ENCODE results near the gene RBM15B. TPM values are rescaled to one million over a fixed set of nuclear protein-coding genes. Genes with fewer than 3 reads are reported as not detected.

Gene RBM15B
- polyA plus RNA-seq, 1 donor from 2014 or later, result 24.1 TPM

- no peak overlapping the region for H3K27ac ChIP-seq (ENCODE audit: low read length)
Observed at GRCh38 chr3:51354172-51354571, 36.9 kb upstream of the RBM15B start.

More at GRCh38 chr3:51354172-51354571, 36.9 kb upstream of the RBM15B start:
- Histone ChIP-seq H3K9me2 (ENCODE audit: insufficient read depth, low read length) (no peaks in the 10 kb centered on the region), H3K4me2 (ENCODE audit: low read length) (no peak overlapping the region), H3K9ac (ENCODE audit: low read length) (no peak overlapping the region), H4K20me1 (ENCODE audit: insufficient read depth) (no peaks in the 10 kb centered on the region), H3K36me3 (ENCODE audit: insufficient read depth, low read length) (no peaks in the 10 kb centered on the region), H3K9me3 (ENCODE audit: low read length) (no peaks in the 10 kb centered on the region), H3K4me3 (ENCODE audit: low read length) (no peak overlapping the region), H2AFZ (ENCODE audit: low read depth, low read length) (no peak overlapping the region), H3K79me2 (replicated peaks; ENCODE audit: insufficient read depth, low read length) (no peaks in the 10 kb centered on the region), H3K27me3 (ENCODE audit: insufficient read depth, low read depth, low read length) (no peaks in the 10 kb centered on the region), H3F3A (ENCODE audit: insufficient read depth, low read length, poor library complexity, severe bottlenecking) (no peaks in the 10 kb centered on the region)
- TF ChIP-seq SMC3 (conservative IDR thresholded peaks at IDR 0.05; ENCODE audit: poor library complexity) (no peak), TAF1 (IDR thresholded peaks at IDR 0.05; ENCODE audit: low read depth) (no peak), POLR2AphosphoS5 (IDR thresholded peaks at IDR 0.05) (no peak), CTCF (IDR thresholded peaks at IDR 0.05; ENCODE audit: poor library complexity, severe bottlenecking) (no peak), MXI1 (conservative IDR thresholded peaks at IDR 0.05; ENCODE audit: poor library complexity, severe bottlenecking) (no peak), REST (IDR thresholded peaks at IDR 0.05; ENCODE audit: borderline replicate concordance) (no peak), RAD21 (conservative IDR thresholded peaks at IDR 0.05) (no peak), EP300 (conservative IDR thresholded peaks at IDR 0.05; ENCODE audit: poor library complexity, severe bottlenecking) (no peak), EZH2 (IDR thresholded peaks at IDR 0.05; ENCODE audit: borderline replicate concordance, insufficient read depth, low read length, poor library complexity, severe bottlenecking) (no peak)
